Measurements from ENCODE around the gene CHP1. TPM values are rescaled to one million over a fixed set of nuclear protein-coding genes. Genes with fewer than 3 reads are reported as not detected.

Gene CHP1
- total RNA-seq, 3 donors from 2014 or later (not counting 1 experiment from before 2014, with no cell fraction given): 50.7 to 55.9 (median 51.3) TPM

GRCh38 chr15:41207687-41208448 lies 23.2 kb upstream of the CHP1 start:
- Histone ChIP-seq H3K4me3 (ENCODE audit: low read length) (no peak overlapping the region), H3K4me1 (ENCODE audit: control insufficient read depth, insufficient read depth, low read length) (no peaks in the 10 kb centered on the region), H3K27ac (ENCODE audit: low read length) (no peak overlapping the region), H3K9me3 (ENCODE audit: control insufficient read depth, insufficient read depth, low read length) (no peaks in the 10 kb centered on the region), H3K36me3 (ENCODE audit: control insufficient read depth, insufficient read depth, low read length) (no peaks in the 10 kb centered on the region), H3K27me3 (ENCODE audit: control insufficient read depth, insufficient read depth, low read length) (no peaks in the 10 kb centered on the region)
- Mint-ChIP-seq H3K4me1 (no peaks in the 10 kb centered on the region), H3K4me3 (no peak overlapping the region), H3K36me3 (no peaks in the 10 kb centered on the region), H3K27ac (no peak overlapping the region), H3K9me3 (no peaks in the 10 kb centered on the region), H3K27me3 (ENCODE audit: low read depth in 2 of 2) (peaks cover 15 to 18% of the 10 kb centered on the region in 2 donors)
- ATAC-seq (no peak), DNase-seq (no peak)
- intact Hi-C loops (cut with micrococcal nuclease): no loop called here
- no peak for TF ChIP-seq CTCF (IDR thresholded peaks at IDR 0.05)
- WGBS (ENCODE audit: insufficient coverage): 91% methylated on average over 5 of the region's 5 CpGs

- Mint-ChIP-seq H3K36me3 (no peaks in the 10 kb centered on the region), H3K9me3 (no peaks in the 10 kb centered on the region), H3K4me1 (no peaks in the 10 kb centered on the region), H3K4me3 (no peak overlapping the region), H3K27ac (no peak overlapping the region), H3K27me3 (ENCODE audit: low read depth in 2 of 2) (peaks cover 24 to 44% of the 10 kb centered on the region in 2 donors)
- Histone ChIP-seq H3K4me1 (ENCODE audit: control insufficient read depth, insufficient read depth, low read length) (no peaks in the 10 kb centered on the region), H3K9me3 (ENCODE audit: control insufficient read depth, insufficient read depth, low read length) (no peaks in the 10 kb centered on the region), H3K27ac (ENCODE audit: low read length) (no peak overlapping the region), H3K4me3 (ENCODE audit: low read length) (no peak overlapping the region), H3K36me3 (ENCODE audit: control insufficient read depth, insufficient read depth, low read length) (no peaks in the 10 kb centered on the region), H3K27me3 (ENCODE audit: control insufficient read depth, insufficient read depth, low read length) (no peaks in the 10 kb centered on the region)
- intact Hi-C loops (cut with micrococcal nuclease): no loop called here
- DNase-seq (no peak), ATAC-seq (no peak)
- WGBS (ENCODE audit: insufficient coverage): 100% methylated on average over 2 of the region's 2 CpGs
- no peak for TF ChIP-seq CTCF (IDR thresholded peaks at IDR 0.05)
Measured at GRCh38 chr15:41215708-41216107, 15.4 kb upstream of the CHP1 start.

- Mint-ChIP-seq H3K4me3 (no peak overlapping the region), H3K36me3 (no peaks in the 10 kb centered on the region), H3K4me1 (no peaks in the 10 kb centered on the region), H3K9me3 (no peaks in the 10 kb centered on the region), H3K27me3 (ENCODE audit: low read depth in 2 of 2) (peaks cover 24 to 44% of the 10 kb centered on the region in 2 donors), H3K27ac (no peak overlapping the region)
- H3K36me3 ChIP-seq (ENCODE audit: control insufficient read depth, insufficient read depth, low read length): no peaks in the 10 kb centered on the region
- no peaks in the 10 kb centered on the region for H3K4me1 ChIP-seq (ENCODE audit: control insufficient read depth, insufficient read depth, low read length)
- H3K27ac ChIP-seq (ENCODE audit: low read length): no peak overlapping the region
- no peaks in the 10 kb centered on the region for H3K9me3 ChIP-seq (ENCODE audit: control insufficient read depth, insufficient read depth, low read length)
- intact Hi-C loops (cut with micrococcal nuclease): no loop called here
- H3K27me3 ChIP-seq (ENCODE audit: control insufficient read depth, insufficient read depth, low read length): no peaks in the 10 kb centered on the region
- TF ChIP-seq CTCF (IDR thresholded peaks at IDR 0.05): no peak
- ATAC-seq (no peak), DNase-seq (no peak)
- WGBS (ENCODE audit: insufficient coverage): 53% methylated on average over 1 of the region's 1 CpG
- no peak overlapping the region for H3K4me3 ChIP-seq (ENCODE audit: low read length)
Measured at GRCh38 chr15:41218851-41219250, 12.2 kb upstream of the CHP1 start.

DNA sequence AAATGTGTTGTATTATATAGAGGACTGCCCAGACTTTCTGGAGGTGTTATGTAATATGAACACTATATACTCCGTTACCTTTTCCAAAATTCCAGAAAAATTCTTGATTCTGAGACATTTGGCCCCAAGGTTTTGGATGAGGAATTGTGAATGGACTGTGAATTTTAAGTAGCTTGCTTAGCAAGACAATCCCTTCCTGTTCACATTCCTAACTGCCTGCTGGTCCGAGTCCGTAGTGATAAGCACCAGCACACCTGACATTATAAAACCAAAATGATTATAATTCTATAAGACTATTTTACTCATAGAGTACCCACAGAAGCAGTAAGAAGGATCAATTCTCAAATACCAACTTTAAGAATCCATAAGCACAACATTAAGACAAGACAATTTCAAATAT lies 11.7 kb upstream of the CHP1 start:
- H3K9me3 ChIP-seq (ENCODE audit: control insufficient read depth, insufficient read depth, low read length): no peaks in the 10 kb centered on the region
- no peaks in the 10 kb centered on the region for H3K36me3 ChIP-seq (ENCODE audit: control insufficient read depth, insufficient read depth, low read length)
- no peaks in the 10 kb centered on the region for H3K4me1 ChIP-seq (ENCODE audit: control insufficient read depth, insufficient read depth, low read length)
- peaks cover 24 to 44% of the 10 kb centered on the region in 2 donors for H3K27me3 Mint-ChIP-seq (ENCODE audit: low read depth in 2 of 2)
- H3K4me3 ChIP-seq (ENCODE audit: low read length): no peak overlapping the region
- H3K27me3 ChIP-seq (ENCODE audit: control insufficient read depth, insufficient read depth, low read length): no peaks in the 10 kb centered on the region
- ATAC-seq (no peak), DNase-seq (no peak)
- no peak for TF ChIP-seq CTCF (IDR thresholded peaks at IDR 0.05)
- H3K27ac ChIP-seq (ENCODE audit: low read length): no peak overlapping the region
- no peak overlapping the region for H3K27ac Mint-ChIP-seq
- no peak overlapping the region for H3K4me3 Mint-ChIP-seq
- WGBS (ENCODE audit: insufficient coverage): 100% methylated on average over 2 of the region's 3 CpGs
- intact Hi-C loops (cut with micrococcal nuclease): no loop called here
- H3K9me3 Mint-ChIP-seq: no peaks in the 10 kb centered on the region
- no peaks in the 10 kb centered on the region for H3K4me1 Mint-ChIP-seq
- no peaks in the 10 kb centered on the region for H3K36me3 Mint-ChIP-seq

Measured in natural killer cell (primary cell).